Testis (tissue), 3 donors: ENCODE measurements around the gene SETD1B. TPM values are rescaled to one million over a fixed set of nuclear protein-coding genes. Genes with fewer than 3 reads are reported as not detected.

Experiments used
- DNase-seq: peaks from one replicate; pipeline ENCODE4 v3.0.0-alpha.2; 2019
- H3K27ac ChIP-seq, 2 donors: fragments of 200-600 bp; sonication (generic); one replicate each; pipeline ENCODE4 v1.5.1; 2019
- H3K27me3 ChIP-seq: fragments of 200-600 bp; sonication (generic); one replicate; pipeline ENCODE4 v1.5.1; 2019
- H3K36me3 ChIP-seq: fragments of 200-600 bp; sonication (generic); one replicate; pipeline ENCODE4 v1.5.1; 2017; ENCODE audit warnings: low read depth; ENCODE audit errors: missing control alignments
- H3K4me1 ChIP-seq: fragments of 200-600 bp; sonication (generic); one replicate; pipeline ENCODE4 v1.5.1; 2019
- H3K4me3 ChIP-seq, 2 donors: fragments of 200-600 bp; sonication (generic); one replicate each; pipeline ENCODE4 v1.5.1; 2017 to 2019
- H3K9me3 ChIP-seq: fragments of 200-600 bp; sonication (generic); one replicate; pipeline ENCODE4 v1.5.1; 2017
- CTCF ChIP-seq, 3 experiments: fragments of 450-650 bp in 2 of 3; fragments of 200-600 bp in 1 of 3; sonication (generic) in 1 of 3; IDR thresholded peaks; one replicate each; pipeline ENCODE4 v1.5.1; 2016 to 2019; ENCODE audit warnings: antibody characterized with exemption in 3 of 3, mild to moderate bottlenecking in 2 of 3, moderate library complexity in 1 of 3
- POLR2A ChIP-seq: fragments of 450-650 bp; IDR thresholded peaks from one replicate; pipeline ENCODE4 v1.6.1; 2017; ENCODE audit warnings: antibody characterized with exemption, mild to moderate bottlenecking, moderate library complexity
- WGBS, 2 donors: methylation state at CpG; one replicate each; pipeline ENCODE4 v1.1.5; 2018; 5-methylcytosine and 5-hydroxymethylcytosine counted together
- intact Hi-C: fragments of 100-400 bp; cut with DNase I; formaldehyde crosslinking; loops from one replicate; pipeline ENCODE4 v1.15.1; 2023; ENCODE audit warnings: low total_unique reads
- polyA plus RNA-seq: library from polyadenylated mRNA; stranded (reverse); fragments of 350-450 nt; fragmentation: Illumina TruSeq; extraction: RNeasy Lipid Tissue Mini Kit (QIAGEN cat#74804); gene quantifications from one replicate; pipeline ENCODE4 v1.2.3, GENCODE V29; 2014; ENCODE audit warnings: low read depth, low replicate concordance; ENCODE audit not compliant: insufficient read depth
- total RNA-seq, 2 donors: library from RNA; depleted of rRNA; stranded (reverse); fragments of >200 nt; gene quantifications; one replicate each; pipeline ENCODE4 v1.2.3, GENCODE V29; 2016

The SETD1B gene
- total and polyA plus RNA-seq, 3 donors from 2014 or later: 18.9 to 23.3 (median 23.1) TPM

- no peaks in the 10 kb centered on the region for H3K4me1 ChIP-seq
- TF ChIP-seq POLR2A (no peak), CTCF (IDR thresholded peaks at IDR 0.05) (no peak)
- H3K27me3 ChIP-seq: no peaks in the 10 kb centered on the region
- intact Hi-C loops: no loop called here
- no peak overlapping the region for H3K27ac ChIP-seq
- no peak overlapping the region for H3K4me3 ChIP-seq
- no peaks in the 10 kb centered on the region for H3K36me3 ChIP-seq
- no peak for DNase-seq
- no peaks in the 10 kb centered on the region for H3K9me3 ChIP-seq
- WGBS, 2 donors: 83 to 95% methylated on average over 15 to 18 of the region's 18 CpGs
These were observed 21.3 kb downstream of the SETD1B start for GRCh38 chr12:121825041-121825523.

- 89 to 92% methylated on average over 18 of the region's 18 CpGs for WGBS, 2 donors
- Histone ChIP-seq H3K36me3 (no peaks in the 10 kb centered on the region), H3K4me1 (no peaks in the 10 kb centered on the region), H3K9me3 (no peaks in the 10 kb centered on the region), H3K27ac (no peak overlapping the region), H3K4me3 (no peak overlapping the region), H3K27me3 (no peaks in the 10 kb centered on the region)
- no peak for DNase-seq
- intact Hi-C loops: no loop called here
- TF ChIP-seq CTCF (IDR thresholded peaks at IDR 0.05) (no peak), POLR2A (no peak)
These were observed 22.7 kb downstream of the SETD1B start for GRCh38 chr12:121826318-121827150.

GRCh38 chr12:121827351-121828099 is 23.7 kb downstream of the SETD1B start:
- no peaks in the 10 kb centered on the region for H3K9me3 ChIP-seq
- intact Hi-C loops: no loop called here
- no peak overlapping the region for H3K27ac ChIP-seq
- no peaks in the 10 kb centered on the region for H3K27me3 ChIP-seq
- TF ChIP-seq CTCF (IDR thresholded peaks at IDR 0.05) (no peak), POLR2A (no peak)
- no peak for DNase-seq
- H3K36me3 ChIP-seq: no peaks in the 10 kb centered on the region
- WGBS, 2 donors: 94 to 96% methylated on average over 40 to 48 of the region's 48 CpGs
- H3K4me1 ChIP-seq: no peaks in the 10 kb centered on the region
- H3K4me3 ChIP-seq: no peak overlapping the region

GRCh38 chr12:121828306-121828705 is 24.5 kb downstream of the SETD1B start:
- no peaks in the 10 kb centered on the region for H3K27me3 ChIP-seq
- 88 to 89% methylated on average over 8 of the region's 8 CpGs for WGBS, 2 donors
- TF ChIP-seq POLR2A: no peak
- no peak for TF ChIP-seq CTCF (IDR thresholded peaks at IDR 0.05)
- intact Hi-C loops: no loop called here
- no peaks in the 10 kb centered on the region for H3K4me1 ChIP-seq
- H3K4me3 ChIP-seq: no peak overlapping the region
- H3K9me3 ChIP-seq: no peaks in the 10 kb centered on the region
- H3K36me3 ChIP-seq: no peaks in the 10 kb centered on the region
- DNase-seq: no peak
- no peak overlapping the region for H3K27ac ChIP-seq
